Suprapubic skin (tissue), 4 donors: Measurements from ENCODE around the gene RHCG. TPM values are rescaled to one million over a fixed set of nuclear protein-coding genes. Genes with fewer than 3 reads are reported as not detected.

Experiments
- DNase-seq, 2 donors: peaks; one replicate each; pipeline ENCODE4 v3.0.0-alpha.2; 2019; ENCODE audit warnings: low spot score in 2 of 2
- H3K27ac ChIP-seq: fragments of 200-600 bp; sonication (generic); one replicate; pipeline ENCODE4 v1.5.1; 2019
- H3K27me3 ChIP-seq: fragments of 200-600 bp; sonication (generic); one replicate; pipeline ENCODE4 v1.5.1; 2019
- H3K36me3 ChIP-seq: fragments of 200-600 bp; sonication (generic); one replicate; pipeline ENCODE4 v1.5.1; 2019
- H3K4me1 ChIP-seq: fragments of 200-600 bp; sonication (generic); one replicate; pipeline ENCODE4 v1.5.1; 2019
- H3K4me3 ChIP-seq: fragments of 200-600 bp; sonication (generic); one replicate; pipeline ENCODE4 v1.5.1; 2019; ENCODE audit warnings: mild to moderate bottlenecking
- H3K9me3 ChIP-seq: fragments of 200-600 bp; sonication (generic); one replicate; pipeline ENCODE4 v1.5.1; 2019
- CTCF ChIP-seq, 2 donors: fragments of 200-600 bp in 1 of 2; fragments of 450-650 bp in 1 of 2; sonication (generic) in 1 of 2; IDR thresholded peaks; one replicate each; pipeline ENCODE4 v1.5.1; 2016 to 2019; ENCODE audit warnings: antibody characterized with exemption in 2 of 2, mild to moderate bottlenecking in 1 of 2, moderate library complexity in 1 of 2
- EP300 ChIP-seq: sonication (generic); formaldehyde crosslinking; IDR thresholded peaks from one replicate; pipeline ENCODE4 v1.6.1; 2017; ENCODE audit warnings: antibody characterized with exemption
- POLR2A ChIP-seq, 2 donors: fragments of 450-650 bp; IDR thresholded peaks; one replicate each; pipeline ENCODE4 v1.6.1; 2017; ENCODE audit warnings: antibody characterized with exemption in 2 of 2, mild to moderate bottlenecking in 2 of 2, moderate library complexity in 2 of 2
- POLR2AphosphoS5 ChIP-seq, 3 donors: sonication (generic); formaldehyde crosslinking; IDR thresholded peaks; one replicate each; pipeline ENCODE4 v1.6.1; 2017; ENCODE audit warnings: antibody characterized with exemption in 3 of 3
- WGBS: methylation state at CpG from one replicate; pipeline ENCODE4 v1.1.5; 2018; 5-methylcytosine and 5-hydroxymethylcytosine counted together
- total RNA-seq, 4 donors: library from RNA; depleted of rRNA; stranded (reverse); fragments of >200 nt; gene quantifications; one replicate each; pipeline ENCODE4 v1.1.0, GENCODE V29; 2016

Gene RHCG
- total RNA-seq, 4 donors from 2014 or later = 18.6 to 24.2 (median 20.8) TPM

DNA sequence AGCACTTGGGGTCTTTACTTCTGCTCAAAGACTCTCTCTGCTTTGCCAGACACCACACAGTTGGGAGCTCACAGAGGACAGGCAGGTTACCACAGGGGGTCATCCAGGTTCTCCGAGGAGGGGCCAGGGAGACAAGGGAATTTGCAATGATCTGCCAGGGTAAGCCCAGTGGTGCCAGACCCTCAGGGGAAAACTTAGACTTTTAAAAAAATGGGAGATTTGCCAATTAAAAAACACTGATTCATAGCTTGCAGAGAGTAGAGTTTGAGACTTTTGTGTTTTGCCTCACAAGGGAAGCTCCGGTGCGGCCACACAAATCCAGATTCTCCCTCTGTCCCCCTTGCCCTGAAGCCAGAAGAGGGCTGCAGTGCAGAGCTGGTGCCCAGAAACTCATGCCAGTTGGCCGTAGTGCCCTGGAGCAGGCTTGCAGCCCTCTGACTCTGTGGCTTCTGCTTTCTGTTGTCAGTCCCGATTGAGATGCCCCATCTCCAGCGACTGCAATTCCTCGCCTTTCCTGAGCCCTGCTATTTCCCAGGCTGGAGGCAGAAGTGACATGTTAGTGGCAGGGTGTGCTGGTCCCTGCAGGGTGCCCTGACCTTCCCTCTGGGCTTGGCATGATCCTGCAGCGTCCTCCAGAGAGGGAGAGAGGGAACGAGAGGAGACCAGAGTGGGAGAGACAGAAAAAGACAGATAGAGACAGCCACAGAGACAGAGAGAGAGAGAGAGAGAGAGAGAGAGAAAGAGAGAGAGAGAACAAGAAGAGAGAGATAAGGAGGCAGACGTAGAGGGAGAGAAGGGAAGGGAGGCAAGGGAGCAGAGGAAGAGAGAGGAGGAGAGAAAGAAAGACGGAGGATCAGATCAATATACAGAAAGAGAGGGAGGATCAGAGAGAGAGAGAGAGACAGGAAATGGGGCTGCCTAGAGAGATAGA, 46.0 kb downstream of the RHCG start:
- no peaks in the 10 kb centered on the region for H3K9me3 ChIP-seq
- H3K27me3 ChIP-seq = peaks cover 68% of the 10 kb centered on the region
- H3K4me3 ChIP-seq = no peak overlapping the region
- 16% methylated on average over 10 of the region's 11 CpGs for WGBS
- no peaks in the 10 kb centered on the region for H3K36me3 ChIP-seq
- DNase-seq = no peak
- H3K27ac ChIP-seq = no peak overlapping the region
- TF ChIP-seq POLR2A (IDR thresholded peaks at IDR 0.05) (no peak), POLR2AphosphoS5 (IDR thresholded peaks at IDR 0.05) (no peak), EP300 (no peak), CTCF (IDR thresholded peaks at IDR 0.05) (no peak)
- H3K4me1 ChIP-seq = peaks cover 4% of the 10 kb centered on the region

GRCh38 chr15:89448825-89449224, 47.6 kb downstream of the RHCG start:
- TF ChIP-seq CTCF (IDR thresholded peaks at IDR 0.05) = no peak
- no peak for TF ChIP-seq POLR2A (IDR thresholded peaks at IDR 0.05)
- no peak for TF ChIP-seq EP300
- no peak for TF ChIP-seq POLR2AphosphoS5 (IDR thresholded peaks at IDR 0.05)
- H3K27me3 ChIP-seq = peaks cover 79% of the 10 kb centered on the region
- H3K9me3 ChIP-seq = no peaks in the 10 kb centered on the region
- no CpG with 5 or more reads among the region's 11 CpGs for WGBS
- H3K36me3 ChIP-seq = no peaks in the 10 kb centered on the region
- DNase-seq = no peak
- no peak overlapping the region for H3K4me3 ChIP-seq
- peaks cover 4% of the 10 kb centered on the region for H3K4me1 ChIP-seq
- H3K27ac ChIP-seq = no peak overlapping the region

DNA sequence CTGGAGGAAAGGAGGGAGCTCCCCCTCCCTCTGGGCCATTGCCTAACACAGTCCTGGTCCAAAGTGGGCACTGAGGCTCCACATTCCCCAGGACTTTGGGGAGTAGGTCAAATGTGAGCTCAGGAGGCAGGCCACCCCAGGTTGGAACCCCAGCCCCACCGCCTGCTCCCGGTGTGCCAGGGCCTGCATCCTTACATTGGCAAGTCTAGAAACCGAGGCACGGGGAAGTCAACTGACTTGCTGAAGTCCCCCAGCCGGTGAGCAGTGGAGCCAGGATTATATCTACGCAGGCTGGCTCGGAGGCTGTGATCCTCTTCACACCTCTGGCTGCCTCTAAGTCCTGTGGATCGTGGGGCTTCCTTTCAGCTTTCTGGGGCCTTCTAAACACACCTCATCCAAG, 48.7 kb downstream of the RHCG start:
- WGBS = 80% methylated on average over 1 of the region's 8 CpGs
- peaks cover 79% of the 10 kb centered on the region for H3K27me3 ChIP-seq

DNA sequence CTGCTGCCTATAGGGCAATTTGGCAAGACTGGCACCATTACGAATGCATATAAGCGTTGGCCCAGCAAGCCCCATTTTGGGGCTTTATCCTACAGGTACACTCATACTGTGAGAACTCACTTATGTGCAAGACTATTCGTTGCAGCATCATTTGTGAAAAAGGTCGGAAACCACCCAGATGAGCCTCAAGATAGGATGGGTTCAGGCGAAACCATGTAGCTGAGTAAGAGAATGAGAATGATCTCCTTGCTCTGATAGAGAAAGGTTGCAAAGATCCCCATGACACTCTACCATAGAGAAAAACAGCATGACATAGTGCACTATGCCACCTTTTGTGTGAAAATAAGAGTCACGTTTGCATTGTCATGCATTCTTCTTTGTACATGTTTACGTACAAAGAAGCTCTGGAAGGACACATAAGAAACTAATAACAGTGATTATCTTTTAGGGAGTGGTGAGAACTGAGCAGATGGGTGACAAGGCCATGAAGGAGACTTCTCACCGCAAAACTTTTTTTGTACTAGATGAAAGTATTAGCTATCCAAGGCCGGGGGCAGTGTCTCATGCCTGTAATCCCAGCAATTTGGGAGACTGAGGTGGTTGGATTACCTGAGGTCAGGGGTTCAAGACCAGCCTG, 50.0 kb downstream of the RHCG start:
- peaks cover 4% of the 10 kb centered on the region for H3K4me1 ChIP-seq
- TF ChIP-seq EP300 = no peak
- no peak for TF ChIP-seq POLR2A (IDR thresholded peaks at IDR 0.05)
- no peak for TF ChIP-seq CTCF (IDR thresholded peaks at IDR 0.05)
- no peak for TF ChIP-seq POLR2AphosphoS5 (IDR thresholded peaks at IDR 0.05)
- H3K4me3 ChIP-seq = no peak overlapping the region
- H3K9me3 ChIP-seq = no peaks in the 10 kb centered on the region
- 79% methylated on average over 9 of the region's 9 CpGs for WGBS
- peaks cover 78% of the 10 kb centered on the region for H3K27me3 ChIP-seq
- no peaks in the 10 kb centered on the region for H3K36me3 ChIP-seq
- no peak overlapping the region for H3K27ac ChIP-seq
- DNase-seq = no peak

More for the DNA sequence above, 48.7 kb downstream of the RHCG start:
- Histone ChIP-seq H3K27ac (no peak overlapping the region), H3K4me3 (no peak overlapping the region), H3K36me3 (no peaks in the 10 kb centered on the region), H3K4me1 (peaks cover 4% of the 10 kb centered on the region), H3K9me3 (no peaks in the 10 kb centered on the region)
- no peak for TF ChIP-seq POLR2A (IDR thresholded peaks at IDR 0.05)
- DNase-seq = no peak

GRCh38 chr15:89445518-89445917, 50.9 kb downstream of the RHCG start:
- Histone ChIP-seq H3K27me3 (peaks cover 71% of the 10 kb centered on the region), H3K9me3 (no peaks in the 10 kb centered on the region), H3K36me3 (no peaks in the 10 kb centered on the region), H3K4me3 (no peak overlapping the region), H3K4me1 (peaks cover 3% of the 10 kb centered on the region), H3K27ac (no peak overlapping the region)
- WGBS = 83% methylated on average over 1 of the region's 1 CpG
- DNase-seq = no peak
- TF ChIP-seq EP300 (no peak), POLR2AphosphoS5 (IDR thresholded peaks at IDR 0.05) (no peak), CTCF (IDR thresholded peaks at IDR 0.05) (no peak), POLR2A (IDR thresholded peaks at IDR 0.05) (no peak)
